Measurements from ENCODE around the gene PHYHIPL.

GRCh38 chr10:59276919-59277318, 100.5 kb downstream of the PHYHIPL start:
- TF ChIP-seq CTCF (IDR thresholded peaks at IDR 0.05) = no peak
- no peak for TF ChIP-seq ZFX (IDR thresholded peaks at IDR 0.05; ENCODE audit: borderline replicate concordance)
